ENCODE results near the gene TIPARP. TPM values are rescaled to one million over a fixed set of nuclear protein-coding genes. Genes with fewer than 3 reads are reported as not detected.

TIPARP gene
- total RNA-seq, 3 donors from 2014 or later (not counting 1 experiment from before 2014, with no cell fraction given): 129 to 249 (median 147) TPM

DNA sequence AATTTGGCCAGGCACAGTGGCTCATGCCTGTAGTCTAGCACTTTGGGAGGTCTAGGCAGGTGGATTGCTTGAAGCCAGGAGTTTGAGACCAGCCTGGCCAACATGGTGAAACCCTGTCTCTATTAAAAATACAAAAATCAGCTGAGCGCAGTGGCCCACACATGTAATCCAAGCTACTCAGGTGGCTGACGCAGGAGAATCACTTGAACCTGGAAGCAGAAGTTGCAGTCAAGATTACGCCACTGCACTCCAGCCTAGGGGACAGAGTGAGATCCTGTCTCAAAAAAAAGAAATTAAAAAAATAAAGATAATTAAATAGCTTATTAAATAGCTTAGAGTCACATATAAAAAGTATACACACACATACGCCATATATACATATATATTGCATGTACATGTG, 3.7 kb upstream of the TIPARP start:
- H3K4me3 ChIP-seq (ENCODE audit: low read length): no peak overlapping the region
- no peak for ATAC-seq
- Mint-ChIP-seq H3K36me3 (no peaks in the 10 kb centered on the region), H3K27me3 (ENCODE audit: low read depth in 2 of 2) (no peaks in the 10 kb centered on the region), H3K4me1 (peaks cover 46 to 48% of the 10 kb centered on the region in 2 donors), H3K9me3 (peaks cover 0 to 3% of the 10 kb centered on the region in 2 donors), H3K27ac (no peak overlapping the region), H3K4me3 (no peak overlapping the region)
- H3K9me3 ChIP-seq (ENCODE audit: control insufficient read depth, insufficient read depth, low read length): no peaks in the 10 kb centered on the region
- peaks cover 12% of the 10 kb centered on the region for H3K4me1 ChIP-seq (ENCODE audit: control insufficient read depth, insufficient read depth, low read length)
- H3K36me3 ChIP-seq (ENCODE audit: control insufficient read depth, insufficient read depth, low read length): no peaks in the 10 kb centered on the region
- intact Hi-C loops (cut with micrococcal nuclease): loop anchor here (5.0 to 10.0 kb wide), 3 partner anchors 188 to 1974 kb away; partner anchors contain the start of genes GFM1 and GMPS
- no peaks in the 10 kb centered on the region for H3K27me3 ChIP-seq (ENCODE audit: control insufficient read depth, insufficient read depth, low read length)
- no peak overlapping the region for H3K27ac ChIP-seq (ENCODE audit: low read length)
- TF ChIP-seq, protein P1, sequence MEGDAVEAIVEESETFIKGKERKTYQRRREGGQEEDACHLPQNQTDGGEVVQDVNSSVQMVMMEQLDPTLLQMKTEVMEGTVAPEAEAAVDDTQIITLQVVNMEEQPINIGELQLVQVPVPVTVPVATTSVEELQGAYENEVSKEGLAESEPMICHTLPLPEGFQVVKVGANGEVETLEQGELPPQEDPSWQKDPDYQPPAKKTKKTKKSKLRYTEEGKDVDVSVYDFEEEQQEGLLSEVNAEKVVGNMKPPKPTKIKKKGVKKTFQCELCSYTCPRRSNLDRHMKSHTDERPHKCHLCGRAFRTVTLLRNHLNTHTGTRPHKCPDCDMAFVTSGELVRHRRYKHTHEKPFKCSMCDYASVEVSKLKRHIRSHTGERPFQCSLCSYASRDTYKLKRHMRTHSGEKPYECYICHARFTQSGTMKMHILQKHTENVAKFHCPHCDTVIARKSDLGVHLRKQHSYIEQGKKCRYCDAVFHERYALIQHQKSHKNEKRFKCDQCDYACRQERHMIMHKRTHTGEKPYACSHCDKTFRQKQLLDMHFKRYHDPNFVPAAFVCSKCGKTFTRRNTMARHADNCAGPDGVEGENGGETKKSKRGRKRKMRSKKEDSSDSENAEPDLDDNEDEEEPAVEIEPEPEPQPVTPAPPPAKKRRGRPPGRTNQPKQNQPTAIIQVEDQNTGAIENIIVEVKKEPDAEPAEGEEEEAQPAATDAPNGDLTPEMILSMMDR (IDR thresholded peaks at IDR 0.05): no peak
- WGBS (ENCODE audit: insufficient coverage): 93% methylated on average over 3 of the region's 4 CpGs
- no peak for DNase-seq

DNA sequence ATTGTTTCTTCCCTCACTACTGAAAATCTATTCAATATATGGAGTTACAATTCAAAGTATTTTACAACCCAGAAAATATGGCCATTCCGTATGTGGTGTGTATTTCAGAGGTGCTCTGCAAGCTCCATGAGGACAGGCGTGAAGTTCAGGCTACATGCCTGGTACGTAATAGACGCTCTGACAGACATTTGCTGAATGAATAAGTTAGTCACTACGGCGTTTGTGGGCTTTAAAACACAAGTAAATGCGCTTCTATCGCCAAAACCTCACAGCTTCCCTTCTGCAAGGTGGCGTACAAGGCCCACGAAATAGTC, 701 bp upstream of the TIPARP start:
- no peaks in the 10 kb centered on the region for H3K9me3 ChIP-seq (ENCODE audit: control insufficient read depth, insufficient read depth, low read length)
- H3K4me3 ChIP-seq (ENCODE audit: low read length): peak overlapping the region; percentile 47
- no peaks in the 10 kb centered on the region for H3K9me3 Mint-ChIP-seq
- H3K27ac ChIP-seq (ENCODE audit: low read length): peak overlapping the region; percentile 85
- H3K4me1 ChIP-seq (ENCODE audit: control insufficient read depth, insufficient read depth, low read length): peaks cover 17% of the 10 kb centered on the region
- ATAC-seq: no peak
- intact Hi-C loops (cut with micrococcal nuclease): loop anchor here (1.0 to 10.0 kb wide), 7 partner anchors 118 to 1971 kb away; partner anchors contain the start of genes CCNL1, GFM1, GMPS and SSR3
- no peaks in the 10 kb centered on the region for H3K27me3 ChIP-seq (ENCODE audit: control insufficient read depth, insufficient read depth, low read length)
- peaks cover 48% of the 10 kb centered on the region in 2 donors for H3K4me1 Mint-ChIP-seq
- TF ChIP-seq, protein P1 (IDR thresholded peaks at IDR 0.05): no peak
- peak overlapping the region; percentile 93 for H3K4me3 Mint-ChIP-seq
- H3K36me3 ChIP-seq (ENCODE audit: control insufficient read depth, insufficient read depth, low read length): peaks cover 12% of the 10 kb centered on the region
- H3K36me3 Mint-ChIP-seq: peaks cover 10% of the 10 kb centered on the region
- H3K27me3 Mint-ChIP-seq (ENCODE audit: low read depth in 2 of 2): no peaks in the 10 kb centered on the region
- 7% methylated on average over 10 of the region's 10 CpGs for WGBS (ENCODE audit: insufficient coverage)
- peak overlapping the region; percentile 93 to 99 for H3K27ac Mint-ChIP-seq
- no peak for DNase-seq

DNA sequence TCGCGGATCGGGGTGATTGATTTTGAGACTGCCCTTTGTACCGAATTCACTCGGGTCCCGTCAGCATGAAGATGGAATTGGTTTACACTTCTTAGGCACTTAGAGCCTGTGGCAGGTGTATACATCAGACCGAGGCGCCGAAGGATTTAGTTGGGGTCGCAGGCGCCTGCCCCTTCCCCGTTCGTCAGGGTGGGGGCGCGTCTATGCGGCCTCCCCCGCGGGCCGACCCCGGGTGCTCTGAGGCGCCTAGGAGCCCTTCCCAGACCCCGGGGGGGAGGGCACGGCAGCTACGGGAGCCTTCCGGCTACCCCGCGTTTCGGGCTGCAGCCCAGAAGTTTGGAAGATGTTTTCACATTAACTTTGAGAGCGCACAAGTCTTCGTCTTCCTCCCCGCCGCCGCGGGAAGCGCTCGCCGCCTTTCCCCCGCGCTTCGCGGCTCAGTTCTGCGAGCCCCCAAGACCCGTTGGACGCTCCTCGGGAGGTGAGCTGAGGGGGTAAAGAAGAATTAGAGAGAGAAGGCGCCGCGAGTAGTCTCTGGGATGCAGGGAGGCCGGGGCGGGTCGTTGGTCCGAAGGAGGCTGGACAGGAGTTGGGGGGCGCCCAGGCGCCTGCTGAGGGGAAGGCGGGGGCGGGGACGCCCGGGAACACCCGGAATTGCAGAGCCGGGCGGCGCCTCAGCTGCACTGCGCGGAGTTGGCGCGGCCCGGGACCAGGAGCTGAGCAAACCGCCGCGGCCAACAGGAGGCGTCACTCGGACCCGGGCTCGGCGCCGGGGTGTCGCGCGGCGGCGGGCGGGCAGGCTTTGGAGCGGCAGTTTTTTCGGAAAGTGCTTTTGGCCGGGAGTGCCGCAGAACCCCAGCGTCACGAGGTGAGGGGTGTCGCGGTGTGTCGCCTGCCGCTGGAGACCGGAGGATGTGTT, 780 bp downstream of the TIPARP start:
- WGBS (ENCODE audit: insufficient coverage): under 1% methylated on average over 93 of the region's 93 CpGs
- Histone ChIP-seq H3K4me3 (ENCODE audit: low read length) (peak overlapping the region; percentile 79), H3K36me3 (ENCODE audit: control insufficient read depth, insufficient read depth, low read length) (peaks cover 22% of the 10 kb centered on the region), H3K27ac (ENCODE audit: low read length) (peak overlapping the region; percentile 85), H3K4me1 (ENCODE audit: control insufficient read depth, insufficient read depth, low read length) (peaks cover 17% of the 10 kb centered on the region), H3K27me3 (ENCODE audit: control insufficient read depth, insufficient read depth, low read length) (no peaks in the 10 kb centered on the region), H3K9me3 (ENCODE audit: control insufficient read depth, insufficient read depth, low read length) (no peaks in the 10 kb centered on the region)
- Mint-ChIP-seq H3K27me3 (ENCODE audit: low read depth in 2 of 2) (no peaks in the 10 kb centered on the region), H3K27ac (peak overlapping the region; percentile 93 to 99), H3K36me3 (peaks cover 10% of the 10 kb centered on the region), H3K4me3 (peak overlapping the region; percentile 93), H3K4me1 (peaks cover 56 to 57% of the 10 kb centered on the region in 2 donors), H3K9me3 (no peaks in the 10 kb centered on the region)
- TF ChIP-seq, protein P1 (IDR thresholded peaks at IDR 0.05): peak; percentile 31
- intact Hi-C loops (cut with micrococcal nuclease): loop anchor here (1.0 to 10.0 kb wide), 9 partner anchors 120 to 1970 kb away; partner anchors contain the start of genes CCNL1, GFM1, GMPS and SLC33A1
- ATAC-seq: peak in 1 of 3 donors; percentile 0
- peak; percentile 52 to 62 for DNase-seq
